ENCODE measurements around the gene RPEL1. TPM values are rescaled to one million over a fixed set of nuclear protein-coding genes. Genes with fewer than 3 reads are reported as not detected.

RPEL1 gene
- total RNA-seq, 2 donors from 2014 or later, result not detected

GRCh38 chr10:103225939-103226338 lies 19.7 kb upstream of the RPEL1 start:
- intact Hi-C loops (cut with DNase I), result no loop called here
- no peak for ATAC-seq
- Histone ChIP-seq H3K27me3 (no peaks in the 10 kb centered on the region), H3K9me3 (peaks cover 0 to 13% (median 0%) of the 10 kb centered on the region in 3 donors), H3K4me3 (no peak overlapping the region), H3K27ac (no peak overlapping the region), H3K36me3 (replicated peaks in 1 of 2; ENCODE audit: insufficient read depth in 1 of 2, low read depth in 2 of 2) (no peaks in the 10 kb centered on the region), H3K4me1 (peaks cover 6% of the 10 kb centered on the region)
- no peak for DNase-seq
- TF ChIP-seq, protein P1, sequence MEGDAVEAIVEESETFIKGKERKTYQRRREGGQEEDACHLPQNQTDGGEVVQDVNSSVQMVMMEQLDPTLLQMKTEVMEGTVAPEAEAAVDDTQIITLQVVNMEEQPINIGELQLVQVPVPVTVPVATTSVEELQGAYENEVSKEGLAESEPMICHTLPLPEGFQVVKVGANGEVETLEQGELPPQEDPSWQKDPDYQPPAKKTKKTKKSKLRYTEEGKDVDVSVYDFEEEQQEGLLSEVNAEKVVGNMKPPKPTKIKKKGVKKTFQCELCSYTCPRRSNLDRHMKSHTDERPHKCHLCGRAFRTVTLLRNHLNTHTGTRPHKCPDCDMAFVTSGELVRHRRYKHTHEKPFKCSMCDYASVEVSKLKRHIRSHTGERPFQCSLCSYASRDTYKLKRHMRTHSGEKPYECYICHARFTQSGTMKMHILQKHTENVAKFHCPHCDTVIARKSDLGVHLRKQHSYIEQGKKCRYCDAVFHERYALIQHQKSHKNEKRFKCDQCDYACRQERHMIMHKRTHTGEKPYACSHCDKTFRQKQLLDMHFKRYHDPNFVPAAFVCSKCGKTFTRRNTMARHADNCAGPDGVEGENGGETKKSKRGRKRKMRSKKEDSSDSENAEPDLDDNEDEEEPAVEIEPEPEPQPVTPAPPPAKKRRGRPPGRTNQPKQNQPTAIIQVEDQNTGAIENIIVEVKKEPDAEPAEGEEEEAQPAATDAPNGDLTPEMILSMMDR (IDR thresholded peaks at IDR 0.05), result no peak
- TF ChIP-seq POLR2A (IDR thresholded peaks at IDR 0.05), result no peak

DNA sequence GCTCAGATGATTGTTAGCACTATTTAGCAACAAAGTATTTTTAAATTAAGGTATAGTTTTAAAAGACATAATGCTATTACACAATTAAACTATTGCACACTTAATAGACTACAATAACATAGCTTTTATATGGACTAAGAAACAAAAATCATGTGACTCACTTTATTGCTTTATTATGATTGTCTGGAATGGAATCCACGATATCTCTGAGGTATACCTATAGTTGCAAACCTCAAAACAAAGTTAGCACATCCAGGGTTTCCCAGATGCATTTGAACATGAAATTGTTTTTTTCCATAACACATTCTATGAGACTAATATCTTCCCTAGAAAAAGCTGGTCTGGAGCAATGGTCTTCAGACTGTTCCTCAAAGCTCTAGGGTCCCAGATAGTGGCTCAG lies 18.3 kb upstream of the RPEL1 start:
- DNase-seq, result no peak
- no peak overlapping the region for H3K27ac ChIP-seq
- no peaks in the 10 kb centered on the region for H3K27me3 ChIP-seq
- peaks cover 12% of the 10 kb centered on the region for H3K4me1 ChIP-seq
- no peaks in the 10 kb centered on the region for H3K36me3 ChIP-seq (replicated peaks in 1 of 2; ENCODE audit: insufficient read depth in 1 of 2, low read depth in 2 of 2)
- no peak for ATAC-seq
- H3K9me3 ChIP-seq, result peaks cover 0 to 13% (median 0%) of the 10 kb centered on the region in 3 donors
- 81 to 94% methylated on average over 1 of the region's 1 CpG for WGBS, 2 donors
- TF ChIP-seq, protein P1 (IDR thresholded peaks at IDR 0.05), result no peak
- TF ChIP-seq POLR2A (IDR thresholded peaks at IDR 0.05), result no peak
- intact Hi-C loops (cut with DNase I), result no loop called here
- H3K4me3 ChIP-seq, result no peak overlapping the region

- no peaks in the 10 kb centered on the region for H3K36me3 ChIP-seq (replicated peaks in 1 of 2; ENCODE audit: insufficient read depth in 1 of 2, low read depth in 2 of 2)
- peaks cover 12% of the 10 kb centered on the region for H3K4me1 ChIP-seq
- TF ChIP-seq, protein P1 (IDR thresholded peaks at IDR 0.05), result no peak
- TF ChIP-seq POLR2A (IDR thresholded peaks at IDR 0.05), result peak in 1 of 3 donors; percentile 11
- DNase-seq, result peak; percentile 9 to 52 (median 34)
- intact Hi-C loops (cut with DNase I), result no loop called here
- H3K27ac ChIP-seq, result peak overlapping the region; percentile 53 to 85 (median 78)
- H3K9me3 ChIP-seq, result no peaks in the 10 kb centered on the region
- H3K27me3 ChIP-seq, result no peaks in the 10 kb centered on the region
- peak; percentile 89 for ATAC-seq
- WGBS, 2 donors, result 43 to 50% methylated on average over 4 of the region's 4 CpGs
- H3K4me3 ChIP-seq, result no peak overlapping the region
Observed at GRCh38 chr10:103231047-103231551, 14.6 kb upstream of the RPEL1 start.

DNA sequence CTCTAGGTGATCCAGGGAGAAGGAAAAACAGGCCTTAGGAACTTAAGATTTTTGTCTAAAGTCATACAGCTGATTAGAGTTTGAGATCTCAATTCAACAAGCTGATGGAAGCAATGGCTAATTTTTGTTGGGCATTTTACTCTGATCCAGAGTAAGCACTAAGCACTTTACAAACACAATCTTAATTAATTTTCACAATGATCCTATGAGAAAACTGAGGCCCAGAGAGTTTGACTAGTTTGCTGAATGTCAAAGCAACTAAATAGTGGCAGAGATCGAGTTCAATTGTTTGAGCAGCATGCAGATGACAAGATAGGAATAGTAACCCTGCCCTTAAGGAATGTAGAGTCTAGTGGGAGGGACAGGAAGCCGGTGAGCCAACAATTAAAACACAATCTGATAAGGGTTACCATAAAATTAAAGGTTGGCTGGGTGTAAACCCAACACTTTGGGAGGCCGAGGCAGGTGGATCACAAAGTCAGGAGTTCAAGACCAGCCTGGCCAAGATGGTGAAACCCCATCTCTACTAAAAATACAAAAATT lies 13.5 kb upstream of the RPEL1 start:
- ATAC-seq, result no peak
- H3K36me3 ChIP-seq (replicated peaks in 1 of 2; ENCODE audit: insufficient read depth in 1 of 2, low read depth in 2 of 2), result no peaks in the 10 kb centered on the region
- H3K4me3 ChIP-seq, result no peak overlapping the region
- H3K27me3 ChIP-seq, result no peaks in the 10 kb centered on the region
- no peak for DNase-seq
- intact Hi-C loops (cut with DNase I), result no loop called here
- H3K4me1 ChIP-seq, result peaks cover 12% of the 10 kb centered on the region
- WGBS, 2 donors, result 68 to 73% methylated on average over 3 of the region's 3 CpGs
- H3K9me3 ChIP-seq, result no peaks in the 10 kb centered on the region
- TF ChIP-seq, protein P1 (IDR thresholded peaks at IDR 0.05), result no peak
- no peak for TF ChIP-seq POLR2A (IDR thresholded peaks at IDR 0.05)
- peak overlapping the region; percentile 22 to 85 (median 66) for H3K27ac ChIP-seq
